Neural cell (in vitro differentiated cells): ENCODE measurements around the gene GRIA3.

Experiments
- CTCF ChIP-seq: fragments of 450-650 bp; IDR thresholded peaks from 2 replicates; pipeline ENCODE4 v1.5.1; 2014; ENCODE audit warnings: antibody characterized with exemption, mild to moderate bottlenecking, moderate library complexity; ENCODE audit not compliant: poor library complexity, severe bottlenecking
- EZH2 ChIP-seq: fragments of 200-600, 300-800 bp; shearing (Covaris generic), sonication (generic); IDR thresholded peaks from 2 replicates; pipeline ENCODE4 v1.6.1; 2014; ENCODE audit warnings: antibody characterized with exemption, low read length, borderline replicate concordance, mild to moderate bottlenecking; ENCODE audit not compliant: insufficient read depth, poor library complexity, severe bottlenecking
- MXI1 ChIP-seq: fragments of 450-650 bp; conservative IDR thresholded peaks from 2 replicates; pipeline ENCODE4 v1.6.1; 2014; ENCODE audit warnings: antibody characterized with exemption, mild to moderate bottlenecking; ENCODE audit not compliant: poor library complexity, severe bottlenecking
- RAD21 ChIP-seq: fragments of 450-650 bp; conservative IDR thresholded peaks from 2 replicates; pipeline ENCODE4 v1.6.1; 2014; ENCODE audit warnings: antibody characterized with exemption, mild to moderate bottlenecking, moderate library complexity
- REST ChIP-seq: IDR thresholded peaks from 2 replicates; pipeline ENCODE4 v1.6.1; 2012; ENCODE audit warnings: borderline replicate concordance

- TF ChIP-seq CTCF (no peak), EZH2 (no peak), REST (no peak), RAD21 (no peak), MXI1 (no peak)
Observed at GRCh38 chrX:123357941-123358340, 173.9 kb downstream of the GRIA3 start.
